Measurements from ENCODE around the gene FTO. TPM values are rescaled to one million over a fixed set of nuclear protein-coding genes. Genes with fewer than 3 reads are reported as not detected.

FTO gene
- total and polyA plus RNA-seq, 2 of the 8 experiments (the other 6 are each of a cell fraction or from before 2014, with no cell fraction given), result 34.5 to 59.8 TPM

DNA sequence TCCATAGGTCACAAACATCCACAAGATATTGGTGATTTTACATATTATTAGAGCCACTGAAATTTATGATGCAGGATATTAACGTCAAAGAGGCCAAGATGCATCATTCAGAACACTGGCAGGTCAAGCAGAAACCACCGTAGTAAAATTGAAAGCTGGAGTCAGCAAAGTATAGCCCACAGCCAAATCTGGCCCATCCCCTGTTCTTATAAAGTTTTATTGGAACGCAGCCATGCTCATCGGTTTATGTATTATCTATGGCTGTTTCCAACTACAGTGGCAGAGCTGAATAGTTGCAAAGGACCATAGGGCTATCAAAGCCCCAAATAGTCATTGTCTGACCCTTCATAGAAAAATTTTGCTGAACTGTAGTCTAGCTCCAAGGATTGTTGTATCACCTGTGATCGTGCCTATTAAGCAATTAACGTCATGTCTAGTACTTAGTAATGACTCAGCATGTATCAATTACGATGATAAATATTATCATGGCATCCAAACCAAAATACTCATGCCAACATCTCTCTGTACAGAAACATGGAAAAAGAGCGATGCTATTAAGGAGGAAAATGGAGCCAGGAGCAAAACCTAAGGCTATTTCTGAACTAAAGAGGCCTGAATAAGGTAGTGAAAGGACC lies 417.0 kb downstream of the FTO start:
- Histone ChIP-seq H3K56ac (replicated peaks; ENCODE audit: insufficient read length, low read depth, low read length) (no peak overlapping the region), H3K9me3 (ENCODE audit: insufficient read depth in 2 of 2, low read depth in 1 of 2, low read length in 1 of 2) (no peaks in the 10 kb centered on the region), H3K27ac (ENCODE audit: low read depth, low read length) (no peak overlapping the region), H3K4me2 (ENCODE audit: insufficient read depth in 1 of 2, low read depth in 2 of 2, low read length in 2 of 2) (no peak overlapping the region), H2BK120ac (replicated peaks; ENCODE audit: low read depth, low read length) (no peak overlapping the region), H4K8ac (ENCODE audit: extremely low read depth, insufficient read depth, low read length) (no peak overlapping the region), H2AK5ac (ENCODE audit: low read depth, low read length) (no peak overlapping the region), H2BK20ac (ENCODE audit: low read length) (no peak overlapping the region), H3K4ac (replicated peaks; ENCODE audit: insufficient read length, low read depth, low read length) (no peak overlapping the region), H2BK5ac (ENCODE audit: low read depth, low read length) (no peak overlapping the region), H4K91ac (replicated peaks; ENCODE audit: insufficient read length, low read length) (no peak overlapping the region), H2AFZ (ENCODE audit: low read length) (no peak overlapping the region), H3K9ac (replicated peaks in 1 of 4; ENCODE audit: extremely low read depth in 1 of 4, low read depth in 3 of 4, low read length in 3 of 4) (no peak overlapping the region), H3K4me3 (ENCODE audit: extremely low read depth in 1 of 4, insufficient read depth in 2 of 4, low read depth in 3 of 4, low read length in 4 of 4) (no peak overlapping the region), H4K5ac (ENCODE audit: insufficient read length, low read depth, low read length) (no peak overlapping the region), H3K18ac (ENCODE audit: extremely low read depth, low read length) (no peak overlapping the region), H3K79me2 (ENCODE audit: control insufficient read depth in 1 of 2, insufficient read depth in 2 of 2, low read length in 2 of 2) (no peaks in the 10 kb centered on the region), H3K79me1 (ENCODE audit: low read depth, low read length) (no peaks in the 10 kb centered on the region), H3K14ac (ENCODE audit: insufficient read length) (no peak overlapping the region), H3K27me3 (replicated peaks in 1 of 4; ENCODE audit: control insufficient read depth in 3 of 4, extremely low read depth in 1 of 4, insufficient read depth in 3 of 4, low read length in 3 of 4) (no peaks in the 10 kb centered on the region), H4K20me1 (replicated peaks in 1 of 2; ENCODE audit: control insufficient read depth in 1 of 2, insufficient read depth in 2 of 2, low read length in 2 of 2) (no peaks in the 10 kb centered on the region), H3K23me2 (ENCODE audit: low read depth, low read length) (no peaks in the 10 kb centered on the region), H3K4me1 (replicated peaks in 1 of 4; ENCODE audit: control insufficient read depth in 3 of 4, insufficient read depth in 4 of 4, low read length in 3 of 4) (peaks cover 0 to 4% (median 2%) of the 10 kb centered on the region in 4 experiments; a peak in 3 of 7 replicates), H2BK12ac (ENCODE audit: low read depth, low read length) (no peak overlapping the region), H3K36me3 (ENCODE audit: control insufficient read depth in 2 of 4, insufficient read depth in 4 of 4, low read length in 3 of 4) (no peaks in the 10 kb centered on the region), H3K23ac (ENCODE audit: insufficient read length) (no peak overlapping the region), H2BK15ac (ENCODE audit: low read length) (no peak overlapping the region)
- no peak for DNase-seq (ENCODE audit: low read depth in 1 of 2, low spot score in 2 of 2)
- 95% methylated on average over 8 of the region's 8 CpGs; no CpG with 5 or more reads in 1 of the 2 experiments for WGBS, 2 experiments (ENCODE audit: extremely low coverage in 1 of 2, insufficient coverage in 1 of 2, insufficient read length in 1 of 2, insufficient replicate concordance in 2 of 2, low coverage in 1 of 2, low lambda C conversion rate in 2 of 2, missing lambda C conversion rate in 1 of 2)
- ChIA-PET CTCF (ENCODE audit: partially characterized antibody) (no interaction called here), POLR2A (ENCODE audit: partially characterized antibody) (no interaction called here)
- no peak for FAIRE-seq
- TF ChIP-seq PHF8 (conservative IDR thresholded peaks at IDR 0.05; ENCODE audit: low read depth, low read length) (no peak), FOSL1 (IDR thresholded peaks at IDR 0.05; ENCODE audit: insufficient read depth, low read depth, low read length) (no peak), SIX5 (IDR thresholded peaks at IDR 0.05; ENCODE audit: low read depth, low read length) (no peak), POLR2AphosphoS5 (IDR thresholded peaks at IDR 0.05; ENCODE audit: low read depth, low read length) (no peak), TAF1 (IDR thresholded peaks at IDR 0.05; ENCODE audit: low read depth, low read length) (no peak), SP4 (IDR thresholded peaks at IDR 0.05; ENCODE audit: low read length) (no peak), EGR1 (IDR thresholded peaks at IDR 0.05; ENCODE audit: borderline replicate concordance, low read depth, low read length) (no peak), BACH1 (IDR thresholded peaks at IDR 0.05; ENCODE audit: low read length) (no peak), TBP (IDR thresholded peaks at IDR 0.05; ENCODE audit: low read depth, low read length) (no peak), RNF2 (IDR thresholded peaks at IDR 0.05; ENCODE audit: borderline replicate concordance, low read depth, low read length, missing control alignments, poor library complexity, severe bottlenecking) (no peak), YY1 (IDR thresholded peaks at IDR 0.05; ENCODE audit: low read depth, low read length) (no peak), RBBP5 (IDR thresholded peaks at IDR 0.05; ENCODE audit: borderline replicate concordance, low read depth, low read length) (no peak), CBX8 (IDR thresholded peaks at IDR 0.05; ENCODE audit: borderline replicate concordance, low read depth, low read length) (no peak), RFX5 (IDR thresholded peaks at IDR 0.05; ENCODE audit: borderline replicate concordance, low read depth, low read length) (no peak), KDM5A (IDR thresholded peaks at IDR 0.05; ENCODE audit: low read length) (no peak)

Data from H1 (cell line).